GM19463 (cell line): ENCODE data around the gene PDE3A.

Source experiments
- ATAC-seq: cut with Tn5 transposase; IDR thresholded peaks from one replicate; pipeline ENCODE4 v1.9.1; 2021; ENCODE audit warnings: mild to moderate bottlenecking, moderate library complexity; ENCODE audit not compliant: unreplicated experiment

PDE3A gene

GRCh38 chr12:20453756-20454310 lies 85.5 kb downstream of the PDE3A start:
- ATAC-seq, result no peak

- no peak for ATAC-seq
Measured at GRCh38 chr12:20455001-20455706, 86.8 kb downstream of the PDE3A start.

- no peak for ATAC-seq
Measured at GRCh38 chr12:20457582-20457981, 89.2 kb downstream of the PDE3A start.

- ATAC-seq, result no peak
Measured at GRCh38 chr12:20458011-20458410, 89.7 kb downstream of the PDE3A start.

GRCh38 chr12:20459920-20460319 lies 91.6 kb downstream of the PDE3A start:
- no peak for ATAC-seq

GRCh38 chr12:20460956-20461355 lies 92.6 kb downstream of the PDE3A start:
- no peak for ATAC-seq

- ATAC-seq, result no peak
Measured at GRCh38 chr12:20463913-20464524, 95.7 kb downstream of the PDE3A start.

- no peak for ATAC-seq
Measured at GRCh38 chr12:20469300-20469699, 101.0 kb downstream of the PDE3A start.

- ATAC-seq, result no peak
Measured at GRCh38 chr12:20469756-20470155, 101.4 kb downstream of the PDE3A start.

GRCh38 chr12:20472102-20472782 lies 103.9 kb downstream of the PDE3A start:
- ATAC-seq, result no peak

- no peak for ATAC-seq
Measured at GRCh38 chr12:20473133-20473532, 104.8 kb downstream of the PDE3A start.

- no peak for ATAC-seq
Measured at GRCh38 chr12:20474016-20474415, 105.7 kb downstream of the PDE3A start.

GRCh38 chr12:20474443-20474842 lies 106.1 kb downstream of the PDE3A start:
- no peak for ATAC-seq

- ATAC-seq, result no peak
Measured at GRCh38 chr12:20475542-20475941, 107.2 kb downstream of the PDE3A start.

GRCh38 chr12:20476551-20476950 lies 108.2 kb downstream of the PDE3A start:
- no peak for ATAC-seq

GRCh38 chr12:20477255-20477654 lies 108.9 kb downstream of the PDE3A start:
- no peak for ATAC-seq

GRCh38 chr12:20477672-20478071 lies 109.3 kb downstream of the PDE3A start:
- ATAC-seq, result no peak

- no peak for ATAC-seq
Measured at GRCh38 chr12:20482491-20483054, 114.2 kb downstream of the PDE3A start.

- ATAC-seq, result no peak
Measured at GRCh38 chr12:20483776-20484175, 115.4 kb downstream of the PDE3A start.

- ATAC-seq, result no peak
Measured at GRCh38 chr12:20486233-20486632, 117.9 kb downstream of the PDE3A start.

GRCh38 chr12:20487519-20487918 lies 119.2 kb downstream of the PDE3A start:
- ATAC-seq, result no peak

GRCh38 chr12:20489645-20490044 lies 121.3 kb downstream of the PDE3A start:
- no peak for ATAC-seq
